ENCODE measurements around the gene PKP3.
A peak's percentile ranks its signal among the peaks of the same experiment; 100 is the strongest.

PKP3 gene

DNA sequence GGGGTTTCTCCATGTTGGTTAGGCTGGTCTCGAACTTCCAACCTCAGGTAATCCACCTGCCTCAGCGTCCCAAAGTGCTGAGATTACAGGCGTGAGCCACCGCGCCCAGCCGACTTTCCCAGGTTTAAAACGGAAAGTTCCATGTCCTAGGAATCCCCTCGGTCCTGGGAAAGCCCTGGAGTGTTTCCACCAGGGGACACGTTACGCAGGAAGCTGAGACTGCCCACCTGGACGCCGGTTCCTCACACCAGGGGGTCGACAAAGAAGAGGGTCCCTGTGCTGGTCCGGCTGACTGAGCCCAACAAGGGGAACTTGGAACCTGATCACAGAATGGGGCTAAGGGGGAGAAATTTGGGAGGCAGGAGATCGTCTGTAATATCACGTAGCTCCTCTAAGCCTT lies 28.2 kb upstream of the PKP3 start:
- Histone ChIP-seq H3K9ac (ENCODE audit: low read length) (no peak overlapping the region), H3K4me3 (ENCODE audit: low read length) (no peak overlapping the region), H3K27ac (ENCODE audit: low read length) (no peak overlapping the region), H3K9me3 (ENCODE audit: control insufficient read depth, low read depth, low read length) (peaks cover under 1% of the 10 kb centered on the region), H3K4me1 (ENCODE audit: control insufficient read depth, low read depth, low read length) (peaks cover 3% of the 10 kb centered on the region), H3K36me3 (ENCODE audit: control insufficient read depth, low read depth, low read length) (no peaks in the 10 kb centered on the region), H3K27me3 (ENCODE audit: control insufficient read depth, insufficient read depth, low read length) (no peaks in the 10 kb centered on the region)

DNA sequence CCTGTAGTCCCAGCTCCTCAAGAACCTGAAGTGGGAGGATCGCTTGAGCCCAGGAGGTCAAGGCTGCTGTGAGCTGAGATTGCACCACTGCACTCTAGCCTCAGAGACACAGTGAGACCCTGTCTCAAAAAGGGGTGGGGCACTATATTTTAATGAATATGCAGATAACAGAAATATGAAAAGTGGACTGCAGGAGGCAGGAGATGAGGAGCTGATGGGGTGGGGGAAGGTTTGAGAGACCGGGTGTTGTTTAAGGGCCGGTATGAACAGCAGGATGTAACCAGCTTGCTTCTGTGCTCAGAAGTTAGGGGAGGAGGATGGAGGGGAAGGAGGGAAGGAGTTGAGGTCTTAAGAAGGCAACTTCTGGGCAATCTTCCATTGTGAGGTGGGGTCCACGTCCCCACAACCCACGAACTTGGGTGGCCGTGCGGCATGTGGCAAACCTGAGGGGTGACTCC lies 26.0 kb upstream of the PKP3 start:
- H3K27me3 ChIP-seq (ENCODE audit: control insufficient read depth, insufficient read depth, low read length): no peaks in the 10 kb centered on the region
- peaks cover 3% of the 10 kb centered on the region for H3K4me1 ChIP-seq (ENCODE audit: control insufficient read depth, low read depth, low read length)
- peaks cover 4% of the 10 kb centered on the region for H3K36me3 ChIP-seq (ENCODE audit: control insufficient read depth, low read depth, low read length)
- no peak overlapping the region for H3K9ac ChIP-seq (ENCODE audit: low read length)
- no peaks in the 10 kb centered on the region for H3K9me3 ChIP-seq (ENCODE audit: control insufficient read depth, low read depth, low read length)
- H3K27ac ChIP-seq (ENCODE audit: low read length): no peak overlapping the region
- peak overlapping the region; percentile 46 for H3K4me3 ChIP-seq (ENCODE audit: low read length)

DNA sequence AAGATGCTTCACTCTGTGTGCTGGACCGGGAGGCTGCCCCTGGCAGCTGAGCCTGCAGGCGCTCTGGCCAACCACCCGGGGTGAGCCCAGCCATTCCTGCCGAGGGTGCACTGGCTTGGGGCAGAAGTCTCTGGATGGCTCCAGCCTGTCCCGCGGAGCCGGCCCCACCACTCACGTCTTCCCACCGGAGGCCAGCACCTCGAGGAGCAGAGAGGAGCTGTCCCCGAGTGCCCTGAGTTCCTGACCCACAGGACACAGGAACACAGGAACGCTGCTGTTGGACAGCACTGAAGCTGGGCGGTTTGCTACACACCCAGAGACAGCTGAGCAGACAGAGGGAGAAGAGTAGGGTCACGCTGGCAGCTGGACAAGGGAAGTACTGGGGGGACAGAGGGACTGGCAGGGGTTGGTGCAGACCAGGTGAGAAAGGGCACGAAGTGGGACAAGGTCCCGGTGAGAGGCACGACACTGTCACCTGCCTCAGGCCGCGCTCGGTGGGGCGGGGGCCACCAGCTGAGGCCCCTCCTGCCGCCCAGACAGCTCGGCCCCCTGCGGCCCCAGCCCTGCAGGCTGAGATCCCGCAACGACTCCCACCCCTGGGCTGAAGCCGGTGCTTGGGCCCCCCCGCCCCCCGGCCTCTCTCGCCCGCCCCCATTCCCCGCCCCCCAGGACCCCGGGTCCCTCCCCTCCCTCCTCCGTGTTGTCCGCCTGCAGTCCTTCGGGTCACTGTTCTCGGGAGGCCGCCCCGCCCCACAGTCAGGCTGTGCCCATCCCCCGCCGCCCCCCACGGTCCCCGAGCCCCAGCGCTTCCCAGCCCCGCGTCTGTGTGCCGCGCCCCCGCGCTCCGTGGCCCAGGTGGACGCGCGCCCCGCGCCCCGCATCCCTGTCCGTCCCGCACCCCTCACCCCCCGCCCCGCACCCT lies 25.3 kb upstream of the PKP3 start:
- Histone ChIP-seq H3K4me3 (ENCODE audit: low read length) (peak overlapping the region; percentile 46), H3K27ac (ENCODE audit: low read length) (no peak overlapping the region)

DNA sequence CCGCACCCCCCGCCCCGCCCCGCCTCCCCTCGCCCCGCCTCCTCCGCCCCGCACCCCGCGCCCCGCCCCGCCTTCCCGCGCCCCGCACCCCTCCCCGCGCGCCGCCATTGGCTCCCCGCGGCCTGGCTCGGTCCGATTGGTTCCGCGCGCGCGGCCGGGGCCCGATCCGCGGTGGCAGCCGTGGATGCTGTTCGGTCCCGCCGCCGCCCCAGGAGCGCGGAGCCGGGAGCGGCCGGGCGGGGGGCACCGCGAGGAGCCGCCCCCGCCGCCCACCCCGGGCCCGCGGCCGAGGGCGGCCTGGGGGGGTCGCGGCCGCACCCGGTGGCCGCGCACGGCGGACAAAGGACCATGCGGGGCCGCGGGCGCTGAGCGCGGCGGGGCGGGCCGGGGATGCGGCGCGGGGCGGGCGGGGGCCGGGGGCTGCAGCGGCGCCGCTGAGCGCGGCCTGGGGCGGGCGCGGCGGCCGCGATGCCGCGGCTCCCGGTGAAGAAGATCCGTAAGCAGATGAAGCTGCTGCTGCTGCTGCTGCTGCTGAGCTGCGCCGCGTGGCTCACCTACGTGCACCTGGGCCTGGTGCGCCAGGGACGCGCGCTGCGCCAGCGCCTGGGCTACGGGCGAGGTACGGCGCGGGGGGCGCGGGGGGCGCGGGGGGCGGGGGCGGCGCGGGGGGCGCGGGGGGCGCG lies 24.5 kb upstream of the PKP3 start, which contains the start of gene B4GALNT4:
TSS of gene B4GALNT4 (plus strand) at position 164 of the 683 bp plus-strand sequence. CDS start at position 469, 305 bp downstream.
- Histone ChIP-seq H3K9me3 (ENCODE audit: control insufficient read depth, low read depth, low read length) (no peaks in the 10 kb centered on the region), H3K36me3 (ENCODE audit: control insufficient read depth, low read depth, low read length) (peaks cover 12% of the 10 kb centered on the region), H3K9ac (ENCODE audit: low read length) (peak within 1 kb of the TSS; percentile 58), H3K4me3 (ENCODE audit: low read length) (peak within 1 kb of the TSS; percentile 56), H3K27me3 (ENCODE audit: control insufficient read depth, insufficient read depth, low read length) (no peaks in the 10 kb centered on the region), H3K27ac (ENCODE audit: low read length) (no peak within 1 kb of the TSS), H3K4me1 (ENCODE audit: control insufficient read depth, low read depth, low read length) (peaks cover 3% of the 10 kb centered on the region)

More for the DNA sequence above, 25.3 kb upstream of the PKP3 start:
- H3K4me1 ChIP-seq (ENCODE audit: control insufficient read depth, low read depth, low read length): peaks cover 3% of the 10 kb centered on the region
- no peaks in the 10 kb centered on the region for H3K27me3 ChIP-seq (ENCODE audit: control insufficient read depth, insufficient read depth, low read length)
- H3K9me3 ChIP-seq (ENCODE audit: control insufficient read depth, low read depth, low read length): no peaks in the 10 kb centered on the region
- H3K9ac ChIP-seq (ENCODE audit: low read length): no peak overlapping the region
- H3K36me3 ChIP-seq (ENCODE audit: control insufficient read depth, low read depth, low read length): peaks cover 9% of the 10 kb centered on the region

DNA sequence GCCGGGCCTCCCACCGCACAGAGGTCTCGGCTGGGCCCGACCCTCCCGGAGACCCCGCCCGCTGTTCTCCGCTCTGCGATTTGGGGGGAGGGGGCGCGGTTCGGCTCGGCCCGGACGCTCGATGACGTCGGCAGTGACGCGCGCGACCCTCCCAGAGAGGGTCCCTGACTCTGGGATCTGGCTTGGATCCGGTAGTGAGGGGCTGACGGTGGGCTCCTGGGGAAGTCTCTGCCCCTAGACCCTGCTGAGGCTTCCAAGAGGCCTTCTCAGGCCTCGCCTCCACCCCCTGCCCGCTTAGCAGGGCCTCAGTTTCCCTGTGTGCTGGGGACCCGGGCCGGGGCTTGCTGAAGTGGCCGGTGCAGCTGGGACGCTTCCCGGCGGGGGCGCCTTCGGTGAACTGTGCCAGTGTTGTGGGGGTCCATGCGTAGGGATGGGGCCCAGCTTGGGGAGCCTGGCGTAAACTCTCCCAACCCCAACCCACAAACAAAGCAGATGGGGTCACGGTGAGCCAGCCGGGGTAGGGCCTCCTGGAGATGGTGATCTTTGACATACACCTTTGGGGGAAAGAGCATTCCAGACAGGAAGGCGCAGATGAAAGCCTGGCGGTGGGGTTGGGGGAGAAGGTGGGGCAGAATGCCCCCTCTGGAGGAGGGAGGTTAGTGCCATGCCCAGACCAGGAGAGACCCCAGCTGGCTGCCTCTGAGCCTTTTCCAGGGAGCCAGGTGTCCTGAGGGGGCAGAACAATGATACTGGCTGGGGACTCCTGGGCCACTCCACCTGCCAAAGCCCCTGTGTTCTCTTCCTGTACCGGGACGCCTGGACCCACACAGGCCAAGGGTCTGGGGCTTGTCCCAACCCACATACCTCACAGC lies 23.7 kb upstream of the PKP3 start:
- Histone ChIP-seq H3K27me3 (ENCODE audit: control insufficient read depth, insufficient read depth, low read length) (no peaks in the 10 kb centered on the region), H3K4me3 (ENCODE audit: low read length) (peak overlapping the region; percentile 56), H3K9me3 (ENCODE audit: control insufficient read depth, low read depth, low read length) (no peaks in the 10 kb centered on the region), H3K4me1 (ENCODE audit: control insufficient read depth, low read depth, low read length) (peaks cover 3% of the 10 kb centered on the region), H3K27ac (ENCODE audit: low read length) (no peak overlapping the region), H3K36me3 (ENCODE audit: control insufficient read depth, low read depth, low read length) (peaks cover 12% of the 10 kb centered on the region), H3K9ac (ENCODE audit: low read length) (peak overlapping the region; percentile 58)

DNA sequence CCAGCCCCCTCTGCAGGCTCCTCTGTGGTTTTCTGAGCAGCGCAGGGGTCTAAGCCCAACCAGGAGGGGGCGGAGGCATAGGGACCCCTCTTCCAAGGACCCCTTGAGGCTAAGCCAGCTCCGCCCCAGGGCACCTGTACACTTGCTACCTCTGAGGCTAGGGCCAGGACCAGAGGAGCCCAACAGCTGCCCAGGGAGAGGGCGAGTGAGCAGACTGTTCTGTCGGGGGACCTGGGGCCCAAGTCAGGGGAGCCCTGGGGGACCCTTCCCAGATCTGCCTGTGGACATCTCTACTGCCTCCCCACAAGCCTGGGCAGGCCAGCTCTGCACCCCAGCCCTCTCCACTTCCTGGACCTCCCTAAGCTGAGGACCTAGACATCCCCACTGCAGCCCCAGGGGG lies 23.0 kb upstream of the PKP3 start:
- no peak overlapping the region for H3K4me3 ChIP-seq (ENCODE audit: low read length)
- H3K4me1 ChIP-seq (ENCODE audit: control insufficient read depth, low read depth, low read length): peaks cover 3% of the 10 kb centered on the region
- H3K36me3 ChIP-seq (ENCODE audit: control insufficient read depth, low read depth, low read length): peaks cover 12% of the 10 kb centered on the region
- no peak overlapping the region for H3K27ac ChIP-seq (ENCODE audit: low read length)
- no peaks in the 10 kb centered on the region for H3K27me3 ChIP-seq (ENCODE audit: control insufficient read depth, insufficient read depth, low read length)
- H3K9me3 ChIP-seq (ENCODE audit: control insufficient read depth, low read depth, low read length): no peaks in the 10 kb centered on the region
- H3K9ac ChIP-seq (ENCODE audit: low read length): no peak overlapping the region

DNA sequence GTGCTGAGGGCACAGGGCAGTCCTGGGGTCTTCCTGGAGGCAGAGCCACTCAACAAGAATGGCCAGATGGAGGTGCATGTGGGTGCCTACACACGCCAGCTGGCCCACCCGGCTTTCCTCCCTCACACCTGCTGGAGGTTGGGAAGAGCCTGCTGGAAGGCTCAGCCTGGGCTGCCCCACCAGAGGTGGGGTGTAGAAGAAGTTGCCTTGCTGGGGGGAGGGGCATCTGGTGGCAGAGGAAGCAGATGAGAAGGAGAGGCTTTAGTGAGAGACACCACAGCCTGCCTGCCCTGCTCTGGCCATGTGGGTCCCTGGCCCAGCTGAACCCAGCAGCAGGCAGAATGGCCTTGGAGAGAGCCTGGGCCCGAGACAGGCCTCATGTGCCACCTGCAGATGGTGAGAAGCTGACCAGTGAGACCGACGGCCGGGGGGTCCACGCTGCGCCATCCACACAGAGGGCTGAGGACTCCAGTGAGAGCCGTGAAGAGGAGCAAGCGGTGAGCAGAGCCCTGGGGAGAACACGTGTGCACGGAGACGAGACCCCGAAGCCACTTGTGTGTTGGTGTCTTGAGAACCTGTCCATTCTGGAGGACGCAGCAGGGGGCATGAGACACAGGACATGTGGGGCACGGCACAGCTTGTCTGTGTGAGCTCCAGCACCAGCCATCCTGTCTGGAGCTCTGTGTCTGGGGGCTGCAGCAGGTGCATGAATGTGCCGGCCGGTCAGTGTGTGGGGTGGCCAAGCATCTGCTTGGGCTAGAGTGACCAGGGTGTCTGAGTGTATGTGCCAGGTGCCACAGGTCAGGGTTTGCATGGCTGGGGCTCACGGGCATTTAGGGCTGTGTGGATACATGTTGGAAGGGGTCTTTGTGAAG lies 22.1 kb upstream of the PKP3 start:
- H3K9me3 ChIP-seq (ENCODE audit: control insufficient read depth, low read depth, low read length): no peaks in the 10 kb centered on the region
- no peaks in the 10 kb centered on the region for H3K27me3 ChIP-seq (ENCODE audit: control insufficient read depth, insufficient read depth, low read length)
- peaks cover 12% of the 10 kb centered on the region for H3K36me3 ChIP-seq (ENCODE audit: control insufficient read depth, low read depth, low read length)
- H3K27ac ChIP-seq (ENCODE audit: low read length): no peak overlapping the region
- H3K4me1 ChIP-seq (ENCODE audit: control insufficient read depth, low read depth, low read length): peaks cover 3% of the 10 kb centered on the region
- no peak overlapping the region for H3K9ac ChIP-seq (ENCODE audit: low read length)
- H3K4me3 ChIP-seq (ENCODE audit: low read length): no peak overlapping the region

DNA sequence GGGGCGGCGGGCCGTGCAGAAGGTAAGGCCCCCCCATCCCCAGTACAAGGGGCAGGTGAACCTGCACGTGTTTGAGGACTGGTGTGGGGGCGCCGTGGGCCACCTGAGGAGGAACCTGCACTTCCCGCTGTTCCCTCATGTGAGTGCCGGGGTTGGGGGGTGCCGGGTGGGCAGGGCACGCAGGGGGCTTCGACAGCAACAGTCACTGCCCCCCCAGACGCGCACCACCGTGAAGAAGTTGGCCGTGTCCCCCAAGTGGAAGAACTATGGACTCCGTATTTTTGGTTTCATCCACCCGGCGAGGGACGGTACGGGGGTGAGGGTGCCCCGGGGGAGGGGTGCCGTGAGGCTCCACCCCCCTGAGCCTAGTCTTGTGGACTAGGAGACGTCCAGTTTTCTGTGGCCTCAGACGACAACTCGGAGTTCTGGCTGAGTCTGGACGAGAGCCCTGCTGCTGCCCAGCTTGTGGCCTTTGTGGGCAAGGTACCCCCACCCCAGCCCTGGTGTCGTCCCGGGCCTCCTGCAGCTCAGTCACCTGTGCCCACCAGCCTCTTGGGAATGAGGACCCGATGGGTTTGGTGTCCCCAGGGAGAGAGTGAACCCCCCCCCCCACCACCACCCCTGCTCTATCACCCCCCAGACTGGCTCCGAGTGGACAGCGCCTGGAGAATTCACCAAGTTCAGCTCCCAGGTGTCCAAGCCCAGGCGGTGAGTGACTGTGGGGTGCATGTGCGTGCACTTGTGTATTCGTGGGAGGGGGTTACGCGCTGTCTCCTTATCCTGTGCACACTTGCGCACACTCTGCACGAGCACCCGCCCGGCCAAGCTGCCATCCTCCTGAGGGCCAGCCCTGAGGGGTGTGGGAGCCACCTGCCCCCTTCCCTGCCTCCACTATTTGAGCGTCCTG lies 20.9 kb upstream of the PKP3 start:
- H3K9me3 ChIP-seq (ENCODE audit: control insufficient read depth, low read depth, low read length): no peaks in the 10 kb centered on the region
- H3K4me3 ChIP-seq (ENCODE audit: low read length): no peak overlapping the region
- H3K36me3 ChIP-seq (ENCODE audit: control insufficient read depth, low read depth, low read length): peaks cover 12% of the 10 kb centered on the region
- peaks cover 3% of the 10 kb centered on the region for H3K4me1 ChIP-seq (ENCODE audit: control insufficient read depth, low read depth, low read length)
- no peak overlapping the region for H3K9ac ChIP-seq (ENCODE audit: low read length)
- H3K27me3 ChIP-seq (ENCODE audit: control insufficient read depth, insufficient read depth, low read length): no peaks in the 10 kb centered on the region
- H3K27ac ChIP-seq (ENCODE audit: low read length): no peak overlapping the region

DNA sequence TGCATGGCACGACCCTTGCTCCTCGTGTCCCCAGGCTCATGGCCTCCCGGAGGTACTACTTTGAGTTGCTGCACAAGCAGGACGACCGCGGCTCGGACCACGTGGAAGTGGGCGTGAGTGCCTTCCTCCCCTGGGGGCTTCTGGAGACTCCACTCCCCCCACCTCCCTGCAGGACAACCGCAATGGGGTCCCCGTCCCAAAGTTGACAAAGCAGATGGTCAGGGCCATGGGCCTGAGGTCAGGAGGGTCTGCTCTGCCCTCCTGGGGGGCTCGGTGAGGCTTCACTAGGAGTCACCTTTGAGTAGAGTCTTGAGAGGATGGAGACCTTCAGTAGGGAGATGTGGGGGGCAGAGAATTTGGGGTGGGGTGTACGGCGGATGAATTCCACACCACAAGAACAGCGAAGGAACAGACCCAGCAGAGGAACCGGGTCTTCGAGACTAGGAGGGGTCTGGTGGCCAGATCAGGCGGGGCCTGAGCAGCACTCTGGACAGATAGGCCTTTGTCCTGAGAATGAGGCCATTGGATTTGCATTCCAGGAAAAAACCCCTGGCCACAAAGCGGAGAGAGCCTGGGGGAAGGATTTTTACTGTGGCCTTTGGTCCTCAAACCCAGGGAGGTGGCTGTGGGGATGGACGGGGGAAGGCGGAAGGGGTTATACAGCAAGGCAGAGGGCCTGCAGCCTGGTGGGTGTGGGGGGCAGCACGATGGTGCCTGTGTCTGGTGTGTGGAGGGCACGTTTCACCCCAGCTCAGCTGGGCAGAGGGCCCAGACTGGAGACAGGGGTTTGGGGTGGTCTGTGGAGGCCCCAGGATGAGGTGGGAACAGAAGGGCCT lies 20.1 kb upstream of the PKP3 start:
- no peaks in the 10 kb centered on the region for H3K4me1 ChIP-seq (ENCODE audit: control insufficient read depth, low read depth, low read length)
- H3K27me3 ChIP-seq (ENCODE audit: control insufficient read depth, insufficient read depth, low read length): no peaks in the 10 kb centered on the region
- no peak overlapping the region for H3K27ac ChIP-seq (ENCODE audit: low read length)
- H3K4me3 ChIP-seq (ENCODE audit: low read length): no peak overlapping the region
- H3K9me3 ChIP-seq (ENCODE audit: control insufficient read depth, low read depth, low read length): no peaks in the 10 kb centered on the region
- peaks cover 12% of the 10 kb centered on the region for H3K36me3 ChIP-seq (ENCODE audit: control insufficient read depth, low read depth, low read length)
- no peak overlapping the region for H3K9ac ChIP-seq (ENCODE audit: low read length)
